Kidney (tissue), 14 donors: ENCODE data around the gene CREB3L2. TPM values are rescaled to one million over a fixed set of nuclear protein-coding genes. Genes with fewer than 3 reads are reported as not detected.

Experiments used
- DNase-seq, 5 donors: peaks; one replicate each; pipeline ENCODE4 v3.0.0-alpha.2; 2013 to 2020
- FAIRE-seq: peaks from 2 replicates; lab custom pipeline; 2012; peaks lifted over from hg19 to GRCh38; lab: Jason Lieb, UNC
- H3K27ac ChIP-seq, 2 donors: one replicate each; pipeline ENCODE4 v1.7.0; 2013; ENCODE audit warnings: low read depth in 2 of 2, low read length in 2 of 2, inconsistent platforms in 1 of 2
- H3K27me3 ChIP-seq: one replicate; pipeline ENCODE4 v1.7.1; 2013; ENCODE audit warnings: low read length, inconsistent platforms; ENCODE audit not compliant: control insufficient read depth, insufficient read depth
- H3K36me3 ChIP-seq, 3 donors: one replicate each; pipeline versions ENCODE4 v1.7.0 to v1.7.1; 2013; ENCODE audit warnings: low read length in 3 of 3, control low read depth in 1 of 3, inconsistent platforms in 1 of 3; ENCODE audit not compliant: insufficient read depth in 3 of 3, control insufficient read depth in 2 of 3
- H3K4me1 ChIP-seq, 3 donors: one replicate each; pipeline versions ENCODE4 v1.7.0 to v1.7.1; 2013; ENCODE audit warnings: low read length in 3 of 3, inconsistent platforms in 1 of 3, low read depth in 1 of 3; ENCODE audit not compliant: control insufficient read depth in 2 of 3, insufficient read depth in 2 of 3
- H3K4me3 ChIP-seq, 3 donors: one replicate each; pipeline versions ENCODE4 v1.7.0 to v1.8.1; 2013; ENCODE audit warnings: low read length in 3 of 3, control low read depth in 1 of 3, inconsistent platforms in 1 of 3
- H3K9ac ChIP-seq, 3 donors: one replicate each; pipeline versions ENCODE4 v1.7.0 to v1.7.1; 2013; ENCODE audit warnings: low read length in 3 of 3, control low read depth in 1 of 3, inconsistent platforms in 1 of 3
- H3K9me3 ChIP-seq, 3 donors: one replicate each; pipeline versions ENCODE4 v1.7.0 to v1.7.1; 2013; ENCODE audit warnings: low read length in 3 of 3, control low read depth in 1 of 3, inconsistent platforms in 1 of 3; ENCODE audit not compliant: control insufficient read depth in 2 of 3, insufficient read depth in 1 of 3
- CTCF ChIP-seq: IDR thresholded peaks from 3 replicates; pipeline ENCODE4 v1.5.1; 2012; ENCODE audit warnings: mild to moderate bottlenecking, moderate library complexity, borderline replicate concordance; ENCODE audit not compliant: insufficient read depth; ENCODE audit errors: extremely low read depth
- intact Hi-C: fragments of 100-400 bp; cut with DNase I; formaldehyde crosslinking; loops from one replicate; pipeline ENCODE4 v1.11.1; 2022
- polyA plus RNA-seq: library from polyadenylated mRNA; stranded (reverse); fragments of 350-450 nt; fragmentation: Illumina TruSeq; extraction: RNeasy Lipid Tissue Mini Kit (QIAGEN cat#74804); gene quantifications from one replicate; pipeline ENCODE4 v1.2.3, GENCODE V29; 2014; ENCODE audit warnings: low read depth, low replicate concordance; ENCODE audit not compliant: insufficient read depth
- total RNA-seq: library from RNA; stranded (reverse); fragmentation: NEBNext Ultra II Directional; extraction: Animal tissue kit (Norgen Biotek cat#: 25700); gene quantifications from one replicate; pipeline ENCODE4 v1.2.1, GENCODE V29; 2021
- donor health status: control.
- donor health status: control.
- donor health status: control.
- donor health status: control.
- donor health status: control.
- donor health status: DM: yes; HTN: yes; CAD: no.
- donor health status: Normal renal cell carcinoma (clear cell type).

The CREB3L2 gene
- total and polyA plus RNA-seq, 2 donors from 2014 or later, result 18.5 to 114 TPM

GRCh38 chr7:137987018-137987349, 14.9 kb downstream of the CREB3L2 start:
- peak overlapping the region in 1 of 2 donors; percentile 38 for H3K27ac ChIP-seq
- no peaks in the 10 kb centered on the region for H3K27me3 ChIP-seq
- no peaks in the 10 kb centered on the region for H3K36me3 ChIP-seq
- no peak overlapping the region for H3K4me3 ChIP-seq
- FAIRE-seq (no peak), DNase-seq (no peak)
- intact Hi-C loops, result no loop called here
- peaks cover 0 to 29% (median 28%) of the 10 kb centered on the region in 3 donors for H3K4me1 ChIP-seq
- TF ChIP-seq CTCF, result no peak
- no peak overlapping the region for H3K9ac ChIP-seq
- no peaks in the 10 kb centered on the region for H3K9me3 ChIP-seq

- no peaks in the 10 kb centered on the region for H3K36me3 ChIP-seq
- peak in 1 of 5 donors; percentile 30 for DNase-seq
- intact Hi-C loops, result no loop called here
- H3K27ac ChIP-seq, result peak overlapping the region; percentile 2 to 38
- H3K4me1 ChIP-seq, result peaks cover 0 to 32% (median 26%) of the 10 kb centered on the region in 3 donors
- H3K9ac ChIP-seq, result no peak overlapping the region
- no peak overlapping the region for H3K4me3 ChIP-seq
- no peaks in the 10 kb centered on the region for H3K27me3 ChIP-seq
- H3K9me3 ChIP-seq, result no peaks in the 10 kb centered on the region
- FAIRE-seq, result no peak
- TF ChIP-seq CTCF, result no peak
Observed at GRCh38 chr7:137986252-137987017, 15.5 kb downstream of the CREB3L2 start.

DNA sequence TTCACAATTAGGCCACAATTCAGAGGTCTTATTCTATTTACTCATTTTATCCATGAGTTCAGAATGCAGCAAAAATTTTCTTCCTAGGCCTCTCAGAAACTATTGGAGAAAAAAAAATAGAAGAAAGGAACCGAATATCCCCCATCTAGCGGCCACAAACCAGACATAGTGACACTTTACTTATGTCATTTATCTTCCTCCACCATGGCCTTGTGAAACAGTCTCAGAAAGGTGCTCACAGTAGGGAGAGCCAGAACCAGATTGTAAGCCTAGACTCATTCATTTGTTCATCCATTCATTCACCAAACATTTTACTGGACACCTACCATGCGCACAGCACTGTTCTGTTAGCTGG, 16.0 kb downstream of the CREB3L2 start:
- Histone ChIP-seq H3K9me3 (no peaks in the 10 kb centered on the region), H3K27ac (peak overlapping the region in 1 of 2 donors; percentile 2), H3K4me1 (peaks cover 0 to 32% (median 26%) of the 10 kb centered on the region in 3 donors), H3K27me3 (no peaks in the 10 kb centered on the region), H3K36me3 (no peaks in the 10 kb centered on the region), H3K9ac (no peak overlapping the region), H3K4me3 (no peak overlapping the region)
- intact Hi-C loops, result no loop called here
- TF ChIP-seq CTCF, result no peak
- DNase-seq, result no peak
- FAIRE-seq, result no peak
